T follicular helper cell (primary cell): ENCODE measurements around the gene FRY.

Experiments
- DNase-seq: peaks from one replicate; pipeline ENCODE4 v3.0.0-alpha.2; 2020; ENCODE audit warnings: low read depth

The FRY gene

DNA sequence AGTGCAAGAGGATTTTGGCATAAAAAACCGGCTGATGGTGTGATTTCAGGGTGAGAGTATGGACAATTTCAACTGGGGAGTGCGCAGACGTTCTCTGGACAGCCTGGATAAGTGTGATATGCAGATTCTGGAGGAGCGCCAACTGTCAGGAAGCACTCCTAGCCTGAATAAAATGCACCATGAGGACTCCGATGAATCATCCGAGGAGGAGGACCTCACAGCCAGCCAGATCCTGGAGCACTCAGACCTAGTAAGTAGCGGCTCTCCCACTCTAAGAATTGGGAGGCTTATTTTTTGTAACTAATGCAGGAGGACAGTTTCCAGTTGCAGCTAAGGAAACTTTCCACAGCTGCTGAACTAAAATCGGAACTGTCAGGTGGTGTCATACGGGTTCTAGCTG, 230.0 kb downstream of the FRY start:
- DNase-seq: no peak

- no peak for DNase-seq
These were observed 230.6 kb downstream of the FRY start for GRCh38 chr13:32262165-32262564.

DNA sequence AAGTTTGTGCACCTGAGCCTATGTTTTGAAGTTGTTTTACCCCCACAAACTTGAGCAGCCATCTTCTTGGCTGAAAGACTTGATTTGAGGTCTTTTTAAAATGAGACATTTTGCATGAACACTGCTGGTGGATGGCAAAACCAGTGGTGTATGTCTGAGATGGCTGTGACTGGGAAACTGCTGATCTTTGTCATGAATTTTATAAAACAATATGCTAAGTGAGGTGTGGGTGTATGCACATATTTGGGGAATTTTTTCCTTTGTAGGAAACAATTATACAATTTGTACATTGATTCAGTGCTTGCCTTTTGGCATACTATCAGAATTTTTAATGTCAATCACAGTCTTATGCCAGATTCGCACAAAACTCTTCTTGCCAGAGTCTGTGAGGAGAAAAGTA, 231.0 kb downstream of the FRY start:
- DNase-seq: no peak

GRCh38 chr13:32264407-32264806, 232.8 kb downstream of the FRY start:
- DNase-seq: no peak

DNA sequence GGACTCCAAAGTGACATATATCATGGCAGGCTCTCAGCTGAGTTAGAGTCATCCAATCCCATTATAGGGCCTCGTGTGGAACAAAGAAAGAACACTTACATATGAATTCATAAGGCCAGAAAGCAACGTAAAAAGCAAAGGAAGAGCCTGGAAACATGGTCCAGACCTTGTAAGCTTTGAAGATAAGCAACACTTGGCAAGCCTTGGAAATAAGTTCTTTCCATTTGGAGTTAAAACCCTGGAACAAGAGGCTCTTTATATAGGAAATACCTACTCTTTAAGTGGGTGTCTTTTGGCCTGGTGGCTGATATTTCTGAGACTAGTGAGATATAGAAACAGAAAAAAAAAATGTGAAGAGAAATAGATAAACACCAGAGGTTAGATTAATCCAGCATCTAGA, 234.2 kb downstream of the FRY start:
- no peak for DNase-seq

- no peak for DNase-seq
These were observed 234.6 kb downstream of the FRY start for GRCh38 chr13:32266130-32266529.

GRCh38 chr13:32267836-32268439, 236.4 kb downstream of the FRY start:
- peak; percentile 31 for DNase-seq

DNA sequence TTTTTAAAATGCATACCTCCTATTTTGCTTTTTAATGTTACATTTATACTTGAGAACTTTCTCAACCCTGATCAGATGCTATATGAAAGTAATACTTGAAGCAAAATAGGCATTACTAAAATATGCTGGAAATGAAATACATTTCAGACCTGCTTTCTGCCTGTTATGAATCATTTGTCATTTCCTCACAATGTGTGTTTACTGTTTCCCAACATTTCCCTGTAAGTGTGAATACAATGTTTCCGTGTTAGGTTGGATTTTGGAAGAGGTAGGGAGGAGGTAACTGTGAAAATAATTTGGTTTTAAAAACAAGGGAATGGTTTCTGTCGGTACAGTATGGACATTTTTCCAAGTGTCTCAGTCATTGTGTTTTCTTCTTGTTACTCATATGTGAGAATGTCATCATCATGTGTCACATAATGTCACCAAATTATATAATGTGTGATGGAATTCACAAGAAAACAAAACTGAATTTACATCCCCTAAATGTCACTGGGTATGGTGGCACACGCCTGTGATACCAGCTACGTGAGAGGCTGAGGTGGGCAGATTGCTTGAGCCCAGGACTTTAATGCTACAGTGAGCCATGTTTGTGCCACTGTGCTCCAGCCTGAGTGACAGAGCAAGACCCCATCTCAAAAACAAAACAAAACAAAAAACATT, 240.6 kb downstream of the FRY start:
- no peak for DNase-seq

- no peak for DNase-seq
These were observed 246.3 kb downstream of the FRY start for GRCh38 chr13:32277839-32278238.

DNA sequence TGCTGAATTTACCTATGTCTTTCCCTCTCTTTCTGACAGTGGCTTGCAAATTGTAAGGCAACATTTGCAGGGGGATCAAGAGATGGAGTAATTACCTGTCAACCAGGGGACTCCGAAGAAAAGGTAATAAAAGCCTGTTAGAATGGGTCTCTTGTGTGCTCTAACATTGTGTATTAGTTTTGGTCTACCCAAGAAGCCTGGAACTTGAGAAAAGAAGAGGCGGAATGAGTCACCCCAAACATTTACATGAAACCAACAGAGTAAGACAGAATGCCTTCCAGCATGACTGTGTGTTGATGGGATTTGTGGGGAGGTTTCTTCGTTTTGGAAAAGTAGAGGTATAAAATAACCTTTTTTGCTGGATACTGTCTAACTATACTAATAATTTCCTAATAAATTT, 246.9 kb downstream of the FRY start:
- no peak for DNase-seq

DNA sequence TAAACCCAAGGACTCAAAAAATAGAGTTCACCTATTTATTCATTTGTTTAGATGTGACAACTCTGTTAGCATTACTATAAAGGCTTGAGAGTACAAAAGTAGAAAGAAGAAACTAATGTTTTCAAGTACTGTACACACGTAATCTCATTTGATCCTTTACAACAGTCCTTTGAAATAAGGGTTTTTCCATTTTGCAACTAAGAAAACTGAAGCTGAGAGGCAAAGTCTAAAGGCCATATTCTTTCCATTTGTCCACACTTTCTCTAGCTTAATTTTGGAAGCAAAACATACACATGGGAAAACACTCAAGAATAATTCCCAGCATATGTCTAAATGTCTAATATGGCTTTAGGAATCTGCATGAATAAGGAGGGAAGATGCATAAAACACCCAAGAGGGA, 249.5 kb downstream of the FRY start:
- DNase-seq: no peak

DNA sequence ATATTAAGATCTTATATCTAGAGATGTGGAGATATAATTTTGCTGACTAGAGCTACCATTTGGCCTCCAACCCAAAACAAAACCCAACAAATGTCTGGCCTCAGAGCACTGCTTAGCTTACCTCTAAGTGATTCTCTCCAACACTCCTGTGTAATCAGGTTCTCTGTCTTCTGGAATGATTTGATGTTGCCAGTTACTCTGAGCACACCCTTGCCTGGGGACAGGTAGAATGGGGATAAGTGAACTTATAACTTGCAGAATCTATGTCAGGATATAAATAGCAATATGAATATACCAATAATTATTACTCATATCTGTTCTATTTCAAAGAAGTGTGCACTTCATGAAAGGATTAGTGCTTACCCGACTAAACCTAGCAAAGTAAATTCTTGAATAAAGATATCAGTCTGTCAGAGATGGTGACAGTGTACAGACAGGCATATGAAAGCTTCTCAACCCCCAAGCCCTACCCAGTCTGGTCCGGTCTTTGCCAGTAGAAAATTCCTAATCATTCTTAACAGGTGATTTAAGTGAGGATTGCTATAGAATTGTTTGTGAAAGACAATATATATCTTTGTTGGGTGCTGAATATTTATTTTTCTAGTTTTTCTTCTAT, 250.6 kb downstream of the FRY start:
- no peak for DNase-seq

DNA sequence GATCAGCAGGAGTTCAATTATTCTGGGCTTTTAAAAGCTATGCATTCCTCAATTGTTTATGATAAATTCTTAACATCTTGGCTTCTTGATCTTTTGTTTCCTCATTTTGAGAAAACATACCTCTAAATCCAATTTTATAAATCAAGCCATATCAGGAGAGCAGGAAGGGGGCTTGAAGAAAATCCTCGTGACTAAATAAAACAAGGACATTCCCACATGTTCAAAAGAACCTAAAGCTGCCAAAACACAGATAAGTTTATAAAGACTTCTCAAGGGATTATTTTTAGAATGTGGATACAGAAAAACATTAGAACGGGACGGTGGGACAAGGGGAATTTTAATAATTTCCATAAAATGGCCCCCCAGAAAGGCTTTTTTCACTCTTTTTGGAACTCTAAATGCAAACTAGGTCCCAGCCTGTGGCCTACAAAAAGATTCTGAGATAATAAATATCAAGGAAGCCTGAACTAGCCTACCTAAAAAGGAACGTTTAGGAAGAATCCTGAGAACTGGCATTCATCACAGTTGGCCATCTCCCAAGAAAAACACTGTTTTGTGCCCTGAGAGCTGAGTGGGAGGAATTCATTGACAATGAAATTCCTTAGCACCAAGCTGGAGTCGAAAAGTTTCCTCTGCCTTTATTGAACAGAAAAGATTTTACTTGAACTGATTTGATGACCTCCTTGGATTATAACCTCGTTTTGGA, 253.5 kb downstream of the FRY start:
- no peak for DNase-seq

DNA sequence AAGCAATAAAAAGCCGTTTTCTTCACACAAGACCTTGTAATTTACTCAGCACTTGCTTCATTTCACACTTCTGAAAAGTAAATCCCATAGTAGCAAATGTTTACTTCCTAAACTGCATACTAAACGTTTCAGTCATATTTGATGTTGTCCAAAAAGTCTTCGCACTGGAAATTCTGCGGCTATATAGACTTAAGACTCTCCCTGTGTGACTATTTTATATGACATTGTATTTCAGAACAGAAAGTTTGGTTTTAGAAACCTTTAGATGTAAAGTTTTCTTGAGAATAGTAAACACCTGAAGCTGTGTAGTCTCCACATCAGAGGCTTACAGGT, 254.0 kb downstream of the FRY start:
- DNase-seq: no peak

DNA sequence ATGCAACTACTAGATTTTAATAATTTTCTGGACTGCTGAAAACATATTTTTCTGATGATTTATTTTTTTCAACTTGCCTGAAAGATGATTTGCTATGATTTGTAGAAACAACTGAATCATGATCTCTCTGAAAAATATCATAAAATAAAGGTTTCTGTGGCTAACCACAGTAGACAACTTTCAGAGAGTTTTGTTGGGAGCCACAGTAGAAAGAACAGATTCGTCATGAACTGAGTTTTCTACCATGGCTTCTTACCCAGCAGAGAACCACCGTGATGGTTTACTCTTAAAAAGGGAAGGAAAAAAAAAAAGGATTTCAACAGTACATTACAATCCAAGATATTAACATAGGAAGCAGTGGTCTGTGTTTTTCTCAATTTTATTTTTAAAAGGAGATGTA, 265.6 kb downstream of the FRY start:
- no peak for DNase-seq

- no peak for DNase-seq
These were observed 267.1 kb downstream of the FRY start for GRCh38 chr13:32298695-32299094.

GRCh38 chr13:32299893-32300292, 268.3 kb downstream of the FRY start:
- DNase-seq: no peak

GRCh38 chr13:32300406-32300805, 268.8 kb downstream of the FRY start:
- no peak for DNase-seq

DNA sequence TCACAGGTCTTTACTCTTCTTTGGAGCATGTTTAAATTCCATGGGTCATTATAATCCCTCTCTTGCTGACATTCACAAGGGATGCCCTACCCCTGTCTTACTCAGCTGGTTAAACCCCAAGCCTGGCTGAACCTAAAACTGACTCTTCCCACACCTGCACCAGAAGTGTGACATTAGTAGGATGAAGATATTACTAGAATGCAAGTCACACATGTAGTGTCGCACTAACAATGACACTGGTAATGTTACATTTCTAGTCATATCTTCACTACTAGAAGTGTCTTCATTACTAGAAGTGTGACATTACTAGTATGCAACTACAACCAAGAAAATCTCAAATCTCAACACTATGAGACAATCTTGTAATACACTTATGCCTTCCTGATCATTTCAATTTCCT, 269.3 kb downstream of the FRY start:
- no peak for DNase-seq

DNA sequence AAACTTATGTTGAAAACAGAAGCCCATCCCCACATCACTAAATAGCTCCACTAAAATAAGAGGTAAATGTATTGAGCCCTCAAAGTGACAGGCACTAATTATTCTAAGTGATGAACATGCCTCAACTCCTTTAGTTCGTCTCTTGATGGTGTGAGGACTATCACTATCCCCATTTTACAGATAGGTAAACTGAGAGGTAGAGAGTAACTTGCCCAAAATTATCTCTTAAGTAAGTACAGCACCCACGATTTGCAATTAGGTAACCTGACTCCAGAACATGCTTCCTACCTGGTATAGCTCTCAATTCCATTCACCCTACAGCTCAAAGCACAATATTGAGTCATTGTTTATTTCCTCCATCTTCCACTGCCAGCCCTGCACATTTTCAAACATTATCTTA, 270.9 kb downstream of the FRY start:
- DNase-seq: no peak

- no peak for DNase-seq
These were observed 274.1 kb downstream of the FRY start for GRCh38 chr13:32305646-32306045.

- no peak for DNase-seq
These were observed 277.9 kb downstream of the FRY start for GRCh38 chr13:32309312-32310133.
